ENCODE data around the gene SORCS2.

The SORCS2 gene

DNA sequence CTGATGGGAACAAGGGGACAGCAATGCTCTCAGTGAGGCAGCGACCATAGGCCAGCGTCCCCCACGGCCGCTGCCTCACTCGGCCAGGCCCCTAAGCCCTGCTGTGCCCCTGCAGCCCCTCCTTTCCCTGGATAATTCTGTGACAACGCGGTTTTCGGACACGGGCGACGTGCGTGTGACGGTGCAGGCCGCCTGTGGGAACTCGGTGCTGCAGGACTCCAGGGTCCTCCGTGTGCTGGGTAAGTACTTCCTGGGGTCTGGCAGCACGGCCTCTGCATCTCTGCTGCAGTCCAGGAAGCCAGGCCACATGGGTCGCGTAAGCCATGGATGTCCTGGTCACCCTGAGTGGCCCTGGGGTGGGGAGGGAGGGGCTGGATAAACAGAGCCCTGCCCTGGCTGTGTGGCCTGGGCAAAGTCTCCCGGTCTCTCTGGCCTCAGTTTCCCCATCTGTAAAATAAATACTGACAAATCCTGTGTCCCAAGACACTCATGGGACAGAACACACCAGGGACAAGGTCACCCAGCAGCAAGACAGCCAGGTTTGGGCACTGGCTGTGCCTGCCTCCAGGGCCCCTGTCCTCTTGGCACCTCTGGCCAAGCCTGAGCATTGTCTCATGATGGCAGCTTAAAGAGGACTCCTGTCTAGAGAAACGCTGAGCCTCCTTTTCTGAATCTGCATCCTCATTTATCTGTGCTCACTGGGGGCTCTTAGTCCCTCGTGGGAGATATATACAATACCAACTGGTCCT is 534.5 kb downstream of the SORCS2 start:
- DNase-seq (ENCODE audit: extremely low read depth, insufficient read length): no peak
- H3K27me3 ChIP-seq (replicated peaks; ENCODE audit: control insufficient read depth, insufficient read depth, low read length): peaks cover 1% of the 10 kb centered on the region; the same call in 1 of the 2 replicates
- TF ChIP-seq, protein P1, sequence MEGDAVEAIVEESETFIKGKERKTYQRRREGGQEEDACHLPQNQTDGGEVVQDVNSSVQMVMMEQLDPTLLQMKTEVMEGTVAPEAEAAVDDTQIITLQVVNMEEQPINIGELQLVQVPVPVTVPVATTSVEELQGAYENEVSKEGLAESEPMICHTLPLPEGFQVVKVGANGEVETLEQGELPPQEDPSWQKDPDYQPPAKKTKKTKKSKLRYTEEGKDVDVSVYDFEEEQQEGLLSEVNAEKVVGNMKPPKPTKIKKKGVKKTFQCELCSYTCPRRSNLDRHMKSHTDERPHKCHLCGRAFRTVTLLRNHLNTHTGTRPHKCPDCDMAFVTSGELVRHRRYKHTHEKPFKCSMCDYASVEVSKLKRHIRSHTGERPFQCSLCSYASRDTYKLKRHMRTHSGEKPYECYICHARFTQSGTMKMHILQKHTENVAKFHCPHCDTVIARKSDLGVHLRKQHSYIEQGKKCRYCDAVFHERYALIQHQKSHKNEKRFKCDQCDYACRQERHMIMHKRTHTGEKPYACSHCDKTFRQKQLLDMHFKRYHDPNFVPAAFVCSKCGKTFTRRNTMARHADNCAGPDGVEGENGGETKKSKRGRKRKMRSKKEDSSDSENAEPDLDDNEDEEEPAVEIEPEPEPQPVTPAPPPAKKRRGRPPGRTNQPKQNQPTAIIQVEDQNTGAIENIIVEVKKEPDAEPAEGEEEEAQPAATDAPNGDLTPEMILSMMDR (IDR thresholded peaks at IDR 0.05; ENCODE audit: insufficient read depth, low read length, poor library complexity, severe bottlenecking): no peak
- H3K36me3 ChIP-seq (ENCODE audit: control insufficient read depth, insufficient read depth, low read length): no peaks in the 10 kb centered on the region
- H3K4me3 ChIP-seq (replicated peaks; ENCODE audit: low read depth, low read length): no peak overlapping the region

DNA sequence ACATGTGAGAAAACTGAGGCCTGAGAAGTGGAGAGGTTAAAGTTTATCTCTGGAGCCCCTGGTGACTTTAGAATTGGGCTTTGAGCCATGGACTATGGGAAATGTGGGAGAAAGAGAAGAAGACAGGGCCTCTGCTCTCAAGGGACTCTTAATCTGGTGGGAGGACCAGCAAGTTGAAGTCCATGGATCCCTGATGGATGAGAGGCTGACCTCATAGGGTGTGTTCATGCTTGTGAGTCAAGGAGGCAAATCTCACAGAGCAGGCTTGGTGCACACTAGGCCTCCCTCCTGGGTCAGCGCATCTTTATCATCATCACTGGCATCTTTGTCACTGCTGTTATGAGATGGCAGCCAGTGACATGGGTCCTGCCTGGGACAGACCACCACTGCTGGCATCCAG is 535.4 kb downstream of the SORCS2 start:
- H3K4me3 ChIP-seq (replicated peaks; ENCODE audit: low read depth, low read length): no peak overlapping the region
- TF ChIP-seq, protein P1 (IDR thresholded peaks at IDR 0.05; ENCODE audit: insufficient read depth, low read length, poor library complexity, severe bottlenecking): no peak
- DNase-seq (ENCODE audit: extremely low read depth, insufficient read length): no peak

DNA sequence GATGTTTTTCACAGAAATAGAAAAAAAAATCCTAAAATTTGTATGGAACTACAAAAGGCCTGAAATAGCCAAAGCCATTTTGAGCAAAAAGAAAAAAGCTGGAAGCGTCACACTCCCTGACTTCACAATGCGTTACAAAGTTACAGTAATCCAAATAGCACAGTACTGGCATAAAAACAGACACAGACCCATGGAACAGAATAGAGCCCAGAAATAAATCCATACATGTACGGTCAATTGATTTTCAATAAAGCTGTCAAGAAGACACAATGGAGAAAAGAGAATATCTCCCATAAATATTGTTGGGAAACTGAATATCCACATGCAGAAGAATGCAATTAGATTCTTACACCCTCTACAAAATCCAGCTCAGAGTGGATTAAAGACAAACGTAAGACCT is 539.1 kb downstream of the SORCS2 start:
- H3K27me3 ChIP-seq (replicated peaks; ENCODE audit: control insufficient read depth, insufficient read depth, low read length): peaks cover 1% of the 10 kb centered on the region; the same call in 1 of the 2 replicates
- DNase-seq (ENCODE audit: extremely low read depth, insufficient read length): no peak
- no peaks in the 10 kb centered on the region for H3K36me3 ChIP-seq (ENCODE audit: control insufficient read depth, insufficient read depth, low read length)
- H3K4me3 ChIP-seq (replicated peaks; ENCODE audit: low read depth, low read length): no peak overlapping the region
- TF ChIP-seq, protein P1 (IDR thresholded peaks at IDR 0.05; ENCODE audit: insufficient read depth, low read length, poor library complexity, severe bottlenecking): no peak

More for the DNA sequence above, 535.4 kb downstream of the SORCS2 start:
- no peaks in the 10 kb centered on the region for H3K36me3 ChIP-seq (ENCODE audit: control insufficient read depth, insufficient read depth, low read length)
- peaks cover 1% of the 10 kb centered on the region; the same call in 1 of the 2 replicates for H3K27me3 ChIP-seq (replicated peaks; ENCODE audit: control insufficient read depth, insufficient read depth, low read length)

DNA sequence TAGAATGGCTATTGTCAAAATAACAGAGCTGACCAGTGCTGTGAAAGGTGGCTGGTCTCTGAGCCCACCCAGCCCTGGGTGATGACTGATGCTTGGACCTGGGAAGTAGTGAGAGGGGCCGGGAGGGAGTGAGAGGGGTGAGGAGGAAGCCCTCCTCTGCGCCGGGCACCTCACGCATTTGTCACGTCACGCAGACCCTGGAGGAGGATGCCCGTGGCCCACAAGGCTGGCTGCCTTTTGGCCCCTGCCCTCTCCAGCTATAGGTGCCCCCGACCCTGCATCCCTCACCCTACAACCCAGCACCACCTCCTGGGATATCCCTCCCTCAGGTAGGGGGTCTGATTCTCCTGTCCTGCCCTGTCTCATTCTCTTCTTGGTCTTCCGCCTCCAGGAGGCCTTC is 539.9 kb downstream of the SORCS2 start:
- Histone ChIP-seq H3K4me3 (replicated peaks; ENCODE audit: low read depth, low read length) (no peak overlapping the region), H3K36me3 (ENCODE audit: control insufficient read depth, insufficient read depth, low read length) (no peaks in the 10 kb centered on the region), H3K27me3 (replicated peaks; ENCODE audit: control insufficient read depth, insufficient read depth, low read length) (peaks cover 1% of the 10 kb centered on the region; the same call in 1 of the 2 replicates)
- TF ChIP-seq, protein P1 (IDR thresholded peaks at IDR 0.05; ENCODE audit: insufficient read depth, low read length, poor library complexity, severe bottlenecking): no peak
- no peak for DNase-seq (ENCODE audit: extremely low read depth, insufficient read length)

DNA sequence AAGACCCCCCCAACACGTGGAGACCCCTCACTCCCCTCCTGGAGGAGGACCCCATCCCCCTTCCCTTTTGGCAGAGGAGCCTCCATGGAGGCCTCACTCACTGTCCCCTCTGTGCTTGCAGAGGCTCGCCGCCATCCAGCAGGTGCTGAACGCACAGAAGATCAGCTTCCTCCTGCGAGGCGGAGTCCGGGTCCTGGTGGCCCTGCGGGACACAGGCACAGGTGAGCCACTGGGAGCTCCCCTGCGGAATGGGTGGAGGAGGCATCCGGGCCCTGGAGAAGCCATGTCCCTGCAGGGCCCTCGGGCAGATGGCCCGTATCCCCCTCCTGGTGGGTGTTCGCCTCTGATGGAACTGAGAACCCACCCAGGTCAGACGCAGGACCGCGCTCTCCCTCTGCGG is 540.9 kb downstream of the SORCS2 start:
- TF ChIP-seq, protein P1 (IDR thresholded peaks at IDR 0.05; ENCODE audit: insufficient read depth, low read length, poor library complexity, severe bottlenecking): no peak
- no peak overlapping the region for H3K4me3 ChIP-seq (replicated peaks; ENCODE audit: low read depth, low read length)
- no peaks in the 10 kb centered on the region for H3K36me3 ChIP-seq (ENCODE audit: control insufficient read depth, insufficient read depth, low read length)
- no peak for DNase-seq (ENCODE audit: extremely low read depth, insufficient read length)
- H3K27me3 ChIP-seq (replicated peaks; ENCODE audit: control insufficient read depth, insufficient read depth, low read length): peaks cover 1% of the 10 kb centered on the region; the same call in 1 of the 2 replicates

Measured in GM06990 (cell line).